Suppressor macrophage treated with lipopolysaccharide for 1 hour (primary cell): Measurements from ENCODE around the gene MPIG6B.

Source experiments
- DNase-seq, 3 donors: peaks; one replicate each; pipeline ENCODE4 v3.0.0-alpha.2; 2020 to 2022

MPIG6B gene

GRCh38 chr6:31768363-31769257 is 45.4 kb downstream of the MPIG6B start:
- DNase-seq: peak; percentile 81 to 90 (median 86)

GRCh38 chr6:31769684-31770371 is 46.7 kb downstream of the MPIG6B start:
- DNase-seq: peak; percentile 76 to 90 (median 83)

GRCh38 chr6:31770860-31771259 is 47.7 kb downstream of the MPIG6B start:
- DNase-seq: no peak

- peak in 2 of 3 donors; percentile 48 to 52 for DNase-seq
Measured at GRCh38 chr6:31771992-31772358, 48.8 kb downstream of the MPIG6B start.

GRCh38 chr6:31775184-31775583 is 52.0 kb downstream of the MPIG6B start:
- no peak for DNase-seq

- DNase-seq: no peak
Measured at GRCh38 chr6:31775633-31776484, 52.7 kb downstream of the MPIG6B start.
